ENCODE data around the gene SHCBP1L. TPM values are rescaled to one million over a fixed set of nuclear protein-coding genes. Genes with fewer than 3 reads are reported as not detected.

The SHCBP1L gene
- total RNA-seq, 1 experiment from 2014 or later, result not detected

DNA sequence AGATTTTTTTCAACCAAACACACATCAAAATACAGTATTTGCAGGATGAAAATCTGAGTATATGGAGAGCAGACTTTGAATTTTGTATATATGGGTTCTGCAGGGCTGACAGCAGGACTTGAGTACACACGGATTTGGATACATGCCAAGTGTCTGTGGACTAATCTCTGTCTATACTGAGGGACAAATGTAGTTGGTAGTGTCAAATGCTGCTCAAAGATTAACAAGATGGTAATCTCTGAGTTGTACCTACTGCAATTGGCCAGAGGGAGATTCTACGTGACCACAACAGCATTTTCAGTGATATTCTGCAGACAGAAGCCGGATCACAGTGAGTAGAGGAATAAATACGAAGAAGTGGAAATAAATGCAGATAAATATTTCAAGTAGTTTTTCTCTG lies 43.4 kb downstream of the SHCBP1L start:
- H2BK120ac ChIP-seq (ENCODE audit: low read depth, low read length, poor library complexity, severe bottlenecking), result no peak overlapping the region
- H3K23me2 ChIP-seq (ENCODE audit: insufficient read length, low read depth, low read length, poor library complexity, severe bottlenecking), result no peaks in the 10 kb centered on the region
- no peak overlapping the region for H4K8ac ChIP-seq (replicated peaks; ENCODE audit: insufficient read length, low read depth, low read length)
- no peak overlapping the region for H3T11ph ChIP-seq (ENCODE audit: low read length)
- DNase-seq, result no peak
- peaks cover 22 to 24% of the 10 kb centered on the region in 2 experiments for H3K9me3 Mint-ChIP-seq
- no peak overlapping the region for H3K18ac ChIP-seq (ENCODE audit: insufficient read length, low read depth, low read length)
- no peak overlapping the region for H2BK5ac ChIP-seq (ENCODE audit: insufficient read length, low read length)
- H3K4me1 ChIP-seq (ENCODE audit: insufficient read depth, low read length), result peaks cover 3% of the 10 kb centered on the region; the same call in 1 of the 2 replicates
- no peak overlapping the region for H3K4me2 ChIP-seq (ENCODE audit: insufficient read depth, insufficient read length, low read length)
- H3K4ac ChIP-seq (ENCODE audit: low read depth, low read length), result no peak overlapping the region
- no peaks in the 10 kb centered on the region for H3K9me3 ChIP-seq (ENCODE audit: control insufficient read depth, low read depth, low read length)
- WGBS (ENCODE audit: extremely low coverage, insufficient read length, low lambda C conversion rate), result no CpG with 5 or more reads among the region's 4 CpGs
- no peak overlapping the region for H2BK12ac ChIP-seq (ENCODE audit: insufficient read length, low read depth, low read length)
- peaks cover 11% of the 10 kb centered on the region in 2 experiments for H3K4me1 Mint-ChIP-seq
- H3K56ac ChIP-seq (ENCODE audit: insufficient read length, low read depth, low read length), result no peak overlapping the region
- H4K91ac ChIP-seq (ENCODE audit: insufficient read length, low read depth, low read length), result no peak overlapping the region
- H3K79me2 ChIP-seq (ENCODE audit: insufficient read depth, low read length), result no peaks in the 10 kb centered on the region
- no peak overlapping the region for H3K4me3 Mint-ChIP-seq
- no peaks in the 10 kb centered on the region for H3K79me1 ChIP-seq (ENCODE audit: insufficient read depth, low read depth, low read length, poor library complexity, severe bottlenecking)
- H3K27me3 ChIP-seq (ENCODE audit: insufficient read depth, low read length), result no peaks in the 10 kb centered on the region
- no peak overlapping the region for H2BK15ac ChIP-seq (ENCODE audit: low read depth, low read length)
- H2AFZ ChIP-seq (ENCODE audit: low read length), result no peak overlapping the region
- no peak overlapping the region for H3K14ac ChIP-seq (ENCODE audit: insufficient read depth, low read length)
- no peaks in the 10 kb centered on the region; the same call in 1 of the 2 replicates for H3K27me3 Mint-ChIP-seq (ENCODE audit: low read depth)
- H3K27ac ChIP-seq (ENCODE audit: insufficient read length, low read depth, low read length), result no peak overlapping the region
- TF ChIP-seq, protein P1, sequence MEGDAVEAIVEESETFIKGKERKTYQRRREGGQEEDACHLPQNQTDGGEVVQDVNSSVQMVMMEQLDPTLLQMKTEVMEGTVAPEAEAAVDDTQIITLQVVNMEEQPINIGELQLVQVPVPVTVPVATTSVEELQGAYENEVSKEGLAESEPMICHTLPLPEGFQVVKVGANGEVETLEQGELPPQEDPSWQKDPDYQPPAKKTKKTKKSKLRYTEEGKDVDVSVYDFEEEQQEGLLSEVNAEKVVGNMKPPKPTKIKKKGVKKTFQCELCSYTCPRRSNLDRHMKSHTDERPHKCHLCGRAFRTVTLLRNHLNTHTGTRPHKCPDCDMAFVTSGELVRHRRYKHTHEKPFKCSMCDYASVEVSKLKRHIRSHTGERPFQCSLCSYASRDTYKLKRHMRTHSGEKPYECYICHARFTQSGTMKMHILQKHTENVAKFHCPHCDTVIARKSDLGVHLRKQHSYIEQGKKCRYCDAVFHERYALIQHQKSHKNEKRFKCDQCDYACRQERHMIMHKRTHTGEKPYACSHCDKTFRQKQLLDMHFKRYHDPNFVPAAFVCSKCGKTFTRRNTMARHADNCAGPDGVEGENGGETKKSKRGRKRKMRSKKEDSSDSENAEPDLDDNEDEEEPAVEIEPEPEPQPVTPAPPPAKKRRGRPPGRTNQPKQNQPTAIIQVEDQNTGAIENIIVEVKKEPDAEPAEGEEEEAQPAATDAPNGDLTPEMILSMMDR (conservative IDR thresholded peaks at IDR 0.05), result no peak
- peaks cover 11 to 22% (median 12%) of the 10 kb centered on the region in 3 experiments for H3K36me3 Mint-ChIP-seq (ENCODE audit: insufficient read depth in 1 of 3, low read depth in 3 of 3)
- no peak overlapping the region for H3K9ac ChIP-seq (ENCODE audit: extremely low read depth, insufficient read length, low read length)
- H4K5ac ChIP-seq (ENCODE audit: insufficient read length, low read depth, low read length), result no peak overlapping the region
- H3K27ac Mint-ChIP-seq, result no peak overlapping the region
- H2BK20ac ChIP-seq (ENCODE audit: low read depth, low read length, poor library complexity, severe bottlenecking), result no peak overlapping the region
- H2AK5ac ChIP-seq (ENCODE audit: insufficient read length, low read length), result no peak overlapping the region
- no peak overlapping the region for H3K23ac ChIP-seq (ENCODE audit: insufficient read length, low read depth, low read length)
- H4K20me1 ChIP-seq (ENCODE audit: control insufficient read depth, insufficient read depth, insufficient read length), result no peaks in the 10 kb centered on the region
